NOMO-1 (cell line): Measurements from ENCODE around the gene UBE3B.

Source experiments
- DNase-seq, 2 experiments: peaks; one replicate each; lab custom pipeline; 2025; ENCODE audit not compliant: unreplicated experiment in 2 of 2; lab: John Stamatoyannopoulos, UW

Gene UBE3B

DNA sequence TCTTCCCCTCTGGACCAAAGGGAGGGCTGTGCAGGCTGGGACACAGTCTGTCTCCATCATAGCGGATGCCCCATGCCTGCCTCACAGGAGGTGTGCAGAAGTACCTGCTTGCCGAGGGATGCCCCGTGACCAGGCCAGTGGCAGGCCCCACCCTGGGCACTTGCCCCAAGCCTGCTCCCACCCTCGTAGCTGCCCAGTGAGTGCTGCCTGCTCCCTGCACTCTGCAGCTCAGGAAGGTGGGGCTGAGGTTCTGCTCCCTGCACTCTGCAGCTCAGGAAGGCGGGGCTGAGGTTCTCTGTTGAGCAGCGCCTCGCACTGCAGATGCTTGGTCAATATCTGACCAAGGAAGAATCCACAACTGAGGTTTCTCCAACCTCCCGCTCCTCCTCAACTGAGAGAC is 89.0 kb downstream of the UBE3B start:
- no peak for DNase-seq

DNA sequence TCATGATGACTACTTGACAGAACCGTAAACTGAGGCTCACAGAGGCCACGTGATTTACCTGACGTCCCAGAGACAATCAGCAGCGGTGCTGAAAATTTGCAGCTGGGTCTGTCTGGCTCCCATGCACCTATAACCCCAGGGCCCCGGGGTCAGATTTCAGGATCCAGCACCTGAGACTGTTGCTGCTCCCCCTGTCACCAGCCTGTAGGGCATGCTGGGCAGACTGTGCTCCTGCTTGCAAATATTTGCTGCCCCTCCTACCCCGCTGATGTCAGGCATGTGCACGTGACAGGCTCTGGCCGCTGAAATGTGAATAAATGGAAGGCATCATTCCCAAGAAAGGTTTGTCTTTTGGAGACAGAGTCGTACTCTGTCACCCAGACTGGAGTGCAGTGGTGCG is 89.9 kb downstream of the UBE3B start:
- DNase-seq: no peak

DNA sequence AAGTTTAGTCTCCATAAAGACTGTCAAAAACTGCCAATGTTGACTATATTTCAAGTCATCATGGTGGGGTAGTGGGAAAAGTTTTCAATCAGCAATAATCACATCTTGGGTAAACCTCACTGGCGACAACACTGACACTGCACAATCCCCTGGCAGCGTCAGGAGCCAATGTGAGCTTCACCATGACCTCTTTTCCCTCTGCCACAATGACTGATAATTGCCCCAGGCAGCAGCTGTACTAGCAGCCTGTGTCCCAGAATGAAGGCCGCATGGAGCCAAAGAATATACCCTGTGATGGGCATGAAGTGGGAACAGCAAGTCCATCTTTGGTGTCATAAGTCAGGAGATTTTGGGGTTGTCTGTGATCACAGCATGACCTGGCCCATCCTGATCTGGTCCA is 90.5 kb downstream of the UBE3B start:
- no peak for DNase-seq

DNA sequence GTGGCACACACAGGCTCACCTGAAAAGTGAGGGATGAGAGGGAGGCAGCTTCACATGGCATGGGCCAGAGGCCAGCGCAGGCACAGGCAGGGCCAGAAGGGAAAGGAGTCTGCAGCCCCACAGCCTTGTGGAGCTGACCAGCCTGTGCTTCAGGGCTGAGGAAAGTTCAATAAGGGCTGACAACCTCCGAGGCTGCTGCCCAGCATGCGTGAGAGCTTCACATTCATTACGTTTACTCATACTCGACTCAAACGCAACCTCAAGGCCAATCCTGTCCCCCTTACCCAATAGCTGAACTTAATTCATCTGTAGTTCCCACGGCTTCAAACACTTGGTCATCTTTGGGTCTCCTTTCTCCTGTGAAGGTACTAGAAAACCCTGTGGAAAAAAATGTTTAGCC is 91.1 kb downstream of the UBE3B start:
- DNase-seq: no peak

DNA sequence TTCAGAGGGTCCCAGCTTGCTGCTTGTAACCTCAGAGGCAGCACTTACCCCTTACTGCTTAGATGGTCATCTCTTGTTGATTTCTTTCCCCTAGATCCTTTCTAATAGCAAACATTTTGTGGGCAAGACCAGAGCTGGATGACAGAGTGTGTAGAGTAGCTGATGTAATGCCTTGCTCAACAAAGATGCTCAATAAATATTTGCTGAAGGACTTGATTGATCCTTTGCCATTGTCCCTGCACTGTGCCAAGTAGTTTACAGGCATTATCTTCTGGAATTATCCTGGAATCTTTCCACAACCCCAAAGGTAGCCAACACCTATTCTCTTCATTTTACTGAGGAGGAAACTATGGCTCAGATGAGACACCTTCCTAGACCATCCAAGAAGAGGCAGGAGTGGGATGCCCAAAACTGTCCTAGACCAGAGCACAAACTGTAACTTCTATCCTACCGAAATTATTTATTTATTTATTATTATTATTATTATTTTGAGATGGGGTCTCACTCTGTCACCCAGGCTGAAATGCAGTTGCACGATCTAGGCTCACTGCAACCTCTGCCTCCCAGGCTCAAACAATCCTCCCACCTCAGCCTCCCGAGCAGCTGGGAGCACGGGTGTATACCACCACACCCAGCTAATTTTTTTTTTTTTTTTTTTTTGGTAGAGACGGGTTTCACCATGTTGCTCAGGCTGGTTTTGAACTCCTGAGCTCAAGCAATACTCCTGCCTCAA is 94.5 kb downstream of the UBE3B start:
- DNase-seq: no peak

DNA sequence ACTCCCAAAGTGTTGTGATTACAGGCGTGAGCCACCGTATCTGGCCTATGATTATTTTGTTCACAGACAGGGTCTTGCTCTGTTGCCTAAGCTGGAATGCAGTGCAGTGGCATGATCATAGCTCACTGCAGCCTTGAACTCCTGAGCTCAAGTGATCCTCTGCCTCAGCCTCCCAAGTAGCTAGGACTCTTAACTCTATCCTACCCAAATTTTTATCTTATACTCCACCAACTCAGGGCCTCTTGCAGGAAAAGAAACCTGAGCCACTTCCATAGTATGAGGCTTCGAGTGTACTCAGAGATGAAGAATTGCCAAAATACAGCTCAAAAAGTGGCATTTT is 95.0 kb downstream of the UBE3B start:
- no peak for DNase-seq

GRCh38 chr12:109573029-109573913 is 95.8 kb downstream of the UBE3B start, which contains the start of the genes MMAB and MVK:
TSS of gene MMAB (minus strand) at chr12:109573504. CDS start at chr12:109573480, 24 bp downstream.
TSS of gene MVK (plus strand) at chr12:109573794. CDS start at chr12:109574823, 1,029 bp downstream.
- peak; percentile 99 for DNase-seq

GRCh38 chr12:109573914-109574244 is 96.4 kb downstream of the UBE3B start:
- no peak for DNase-seq

DNA sequence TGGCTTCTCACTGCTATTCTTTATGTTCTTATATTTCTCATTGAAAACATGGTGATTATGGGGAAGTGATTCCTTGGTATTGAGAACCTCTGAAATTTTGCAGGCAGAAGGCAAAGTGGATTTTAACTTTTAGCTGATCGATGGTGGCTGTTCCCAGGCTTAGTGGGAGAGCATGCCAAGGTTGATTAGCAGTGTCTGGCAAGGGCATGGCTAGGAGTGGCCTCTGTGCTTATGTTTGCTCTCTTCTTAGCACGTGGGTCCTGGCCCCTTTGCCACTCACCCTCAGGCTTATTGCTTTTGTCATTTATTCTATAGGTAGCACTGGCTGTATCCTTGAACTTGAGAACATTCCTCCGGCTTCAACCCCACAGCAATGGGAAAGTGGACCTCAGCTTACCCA is 98.2 kb downstream of the UBE3B start:
- no peak for DNase-seq

GRCh38 chr12:109577311-109577710 is 99.9 kb downstream of the UBE3B start:
- no peak for DNase-seq

DNA sequence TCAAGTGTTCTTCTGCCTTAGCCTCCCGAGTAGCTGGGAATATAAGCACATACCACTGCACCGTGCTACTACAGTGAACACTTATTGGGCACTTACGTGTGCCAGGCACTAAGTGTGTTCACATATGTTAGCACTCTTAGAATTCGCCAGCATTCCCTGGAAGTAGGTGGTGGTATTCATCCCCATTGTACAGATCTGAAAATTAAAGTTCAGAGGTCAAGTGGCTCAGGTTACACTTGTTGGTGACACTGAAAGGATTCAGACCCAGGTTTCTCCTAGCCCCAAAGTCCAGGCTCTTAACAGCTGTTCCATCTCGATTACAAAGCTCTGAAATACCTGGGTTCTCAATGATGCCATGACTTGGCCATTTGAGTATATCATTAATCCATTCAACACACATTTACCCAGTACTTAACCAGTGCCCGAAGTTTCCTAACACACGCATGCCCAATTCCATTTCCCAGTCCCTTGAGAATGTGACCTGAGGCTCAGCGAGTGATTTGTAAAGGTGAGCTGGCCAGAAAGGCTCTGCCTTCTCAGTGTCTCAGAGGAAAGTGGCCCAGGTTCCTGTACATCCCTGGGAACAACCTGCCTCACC is 101.0 kb downstream of the UBE3B start:
- DNase-seq: no peak

DNA sequence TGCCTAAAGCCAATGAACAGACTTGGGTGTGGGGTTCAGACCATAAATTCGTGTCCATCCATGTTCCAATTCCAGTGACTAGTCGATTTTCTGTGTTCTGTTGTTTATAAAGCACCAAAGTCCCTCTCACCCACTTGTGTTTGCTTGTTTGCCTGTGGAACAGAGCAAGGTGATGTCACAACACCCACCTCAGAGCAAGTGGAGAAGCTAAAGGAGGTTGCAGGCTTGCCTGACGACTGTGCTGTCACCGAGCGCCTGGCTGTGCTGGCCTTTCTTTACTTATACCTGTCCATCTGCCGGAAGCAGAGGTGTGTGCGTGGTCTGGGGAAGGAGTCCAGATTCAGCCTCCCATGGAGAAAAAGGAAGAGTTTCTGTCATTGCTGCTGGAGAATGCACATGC is 102.2 kb downstream of the UBE3B start:
- DNase-seq: no peak

DNA sequence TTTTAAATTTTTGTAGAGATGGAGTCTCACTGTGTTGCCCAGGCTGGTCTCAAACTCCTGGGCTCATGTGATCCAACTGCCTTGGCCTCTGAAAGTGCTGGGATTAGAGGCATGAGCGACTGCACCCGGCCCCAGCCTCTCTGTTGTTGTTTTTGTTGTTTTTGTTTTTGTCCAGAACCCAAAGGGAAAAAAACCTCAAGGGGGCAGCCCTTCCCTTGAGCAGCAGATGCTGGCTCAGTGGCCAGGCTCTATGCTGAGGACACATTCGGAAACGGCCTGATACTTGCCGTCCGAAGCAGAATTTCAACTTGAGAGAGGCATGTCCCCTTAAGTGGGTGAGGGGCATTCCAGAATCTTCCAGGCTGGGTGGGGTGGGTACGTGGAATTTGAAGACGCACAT is 102.8 kb downstream of the UBE3B start:
- no peak for DNase-seq

- DNase-seq: no peak
Observed at GRCh38 chr12:109580684-109581333, 103.4 kb downstream of the UBE3B start.

GRCh38 chr12:109581334-109581691 is 103.9 kb downstream of the UBE3B start:
- DNase-seq: no peak

DNA sequence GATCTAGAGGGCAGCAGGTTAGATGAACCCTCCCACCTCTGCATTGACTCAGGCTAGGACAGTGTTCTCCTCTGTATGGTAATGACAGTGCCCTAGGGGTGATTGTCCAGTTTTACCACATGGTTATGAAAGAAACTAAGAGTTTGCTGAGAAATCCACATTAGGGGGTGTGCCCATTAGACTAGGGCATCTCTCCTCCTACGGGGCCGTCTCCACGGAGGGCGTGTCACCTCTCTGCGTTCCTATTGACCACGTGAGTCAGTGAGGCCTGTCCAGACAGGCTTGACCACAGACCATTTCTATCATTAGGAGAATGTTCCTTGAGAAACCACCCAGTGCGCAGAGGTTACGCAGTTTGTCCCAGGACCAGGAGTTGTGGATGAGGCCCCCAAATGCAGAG is 104.4 kb downstream of the UBE3B start:
- DNase-seq: no peak

DNA sequence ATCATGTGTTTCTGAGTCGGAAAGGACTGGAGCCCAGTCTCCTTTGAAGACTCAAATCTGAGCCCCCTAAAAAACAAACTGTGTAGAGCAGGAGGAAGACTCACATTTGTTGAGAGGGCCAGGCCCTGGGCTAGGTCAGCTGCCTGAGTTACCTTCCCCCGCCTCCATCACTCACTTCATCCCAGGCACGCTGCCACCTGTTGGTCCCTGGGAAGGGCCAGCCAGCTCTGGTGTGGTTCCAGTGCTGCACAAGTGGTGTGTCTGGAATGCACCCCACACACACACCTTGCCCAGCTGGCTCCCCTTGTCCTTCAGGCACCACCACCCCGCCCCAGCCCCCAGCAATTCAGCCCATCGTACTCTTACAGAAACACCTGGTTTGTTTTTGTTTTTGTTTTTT is 105.2 kb downstream of the UBE3B start:
- no peak for DNase-seq

DNA sequence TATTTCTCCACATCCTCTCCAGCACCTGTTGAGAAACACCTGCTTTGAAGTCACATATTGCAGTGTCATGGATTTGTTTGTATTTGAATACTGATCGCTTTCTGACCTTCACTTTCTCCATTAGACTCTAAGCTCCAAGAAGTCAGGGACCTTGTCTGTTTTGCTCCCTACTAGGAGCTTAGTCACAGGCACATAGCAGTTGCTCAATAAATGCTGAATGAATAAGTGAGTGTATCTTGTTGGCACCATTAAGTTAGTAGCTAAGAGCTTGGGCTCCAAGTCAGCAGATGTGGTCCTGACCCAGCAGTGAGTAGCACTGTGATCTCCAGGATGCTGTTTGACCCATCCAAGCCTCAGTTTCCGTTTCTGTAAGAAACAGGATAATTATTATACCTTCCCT is 106.3 kb downstream of the UBE3B start:
- DNase-seq: no peak
